Measurements from ENCODE around the gene OR51V1. TPM values are rescaled to one million over a fixed set of nuclear protein-coding genes. Genes with fewer than 3 reads are reported as not detected.
A peak's percentile ranks its signal among the peaks of the same experiment; 100 is the strongest.

Gene OR51V1
- total and polyA plus RNA-seq, 3 donors from 2014 or later, result not detected

DNA sequence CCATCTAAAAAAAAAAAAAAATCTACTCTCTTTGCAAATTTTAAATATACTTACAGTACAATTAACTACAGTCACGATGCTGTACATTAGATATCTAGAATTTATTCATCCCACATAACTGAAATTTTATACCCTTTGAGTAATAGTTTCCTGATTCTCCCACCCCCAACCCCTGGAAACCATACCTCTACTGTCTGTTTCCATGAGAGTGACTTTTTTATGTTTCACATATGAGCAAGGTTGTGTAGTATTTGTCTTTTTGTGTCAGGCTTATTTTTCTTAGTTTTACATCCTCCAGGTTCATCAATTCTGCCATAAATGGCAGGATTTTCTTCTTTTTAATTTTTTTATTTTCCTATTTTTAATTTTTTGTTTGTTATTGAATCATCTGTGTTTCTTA is 23.2 kb upstream of the OR51V1 start:
- Histone ChIP-seq H3K4me3 (no peak overlapping the region), H3K4me1 (no peaks in the 10 kb centered on the region), H3K9me3 (no peaks in the 10 kb centered on the region), H3K27me3 (no peaks in the 10 kb centered on the region), H3K27ac (no peak overlapping the region), H3K36me3 (ENCODE audit: low read depth, missing control alignments) (no peaks in the 10 kb centered on the region)
- WGBS, 2 donors, result 72 to 83% methylated on average over 1 of the region's 1 CpG
- no peak for TF ChIP-seq POLR2A (IDR thresholded peaks at IDR 0.05)
- no peak for TF ChIP-seq CTCF (IDR thresholded peaks at IDR 0.05)
- intact Hi-C loops (cut with DNase I; ENCODE audit: low total_unique reads), result no loop called here
- DNase-seq, result no peak

DNA sequence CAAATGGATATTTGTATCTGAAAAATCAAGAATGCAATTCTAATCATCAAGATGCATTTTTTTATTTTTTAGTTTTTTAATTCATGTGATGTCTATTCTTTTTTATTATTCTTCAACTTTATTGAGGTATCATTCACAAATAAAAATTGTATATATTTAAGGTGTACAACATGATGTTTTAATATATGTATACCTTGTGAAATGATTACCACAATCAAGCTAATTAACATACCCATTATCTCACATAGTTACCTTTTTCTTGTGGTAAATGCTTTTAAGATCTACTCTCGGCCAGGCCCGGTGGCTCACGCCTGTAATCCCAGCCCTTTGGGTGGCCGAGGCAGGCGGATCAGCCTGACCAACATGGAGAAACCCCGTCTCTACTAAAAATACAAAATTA is 22.7 kb upstream of the OR51V1 start:
- no peak for DNase-seq
- 94% methylated on average over 6 of the region's 6 CpGs for WGBS, 2 donors
- Histone ChIP-seq H3K27me3 (no peaks in the 10 kb centered on the region), H3K27ac (no peak overlapping the region), H3K4me1 (no peaks in the 10 kb centered on the region), H3K36me3 (ENCODE audit: low read depth, missing control alignments) (no peaks in the 10 kb centered on the region), H3K4me3 (no peak overlapping the region), H3K9me3 (no peaks in the 10 kb centered on the region)
- TF ChIP-seq CTCF (IDR thresholded peaks at IDR 0.05) (no peak), POLR2A (IDR thresholded peaks at IDR 0.05) (no peak)
- intact Hi-C loops (cut with DNase I; ENCODE audit: low total_unique reads), result no loop called here

GRCh38 chr11:5210376-5210885 is 9.9 kb upstream of the OR51V1 start:
- no peak overlapping the region for H3K27ac ChIP-seq
- intact Hi-C loops (cut with DNase I; ENCODE audit: low total_unique reads), result no loop called here
- no peaks in the 10 kb centered on the region for H3K36me3 ChIP-seq (ENCODE audit: low read depth, missing control alignments)
- H3K4me1 ChIP-seq, result no peaks in the 10 kb centered on the region
- no peaks in the 10 kb centered on the region for H3K27me3 ChIP-seq
- WGBS, 2 donors, result 55 to 58% methylated on average over 7 of the region's 7 CpGs
- H3K4me3 ChIP-seq, result no peak overlapping the region
- no peaks in the 10 kb centered on the region for H3K9me3 ChIP-seq
- no peak for DNase-seq
- TF ChIP-seq POLR2A (IDR thresholded peaks at IDR 0.05) (no peak), CTCF (IDR thresholded peaks at IDR 0.05) (no peak)

DNA sequence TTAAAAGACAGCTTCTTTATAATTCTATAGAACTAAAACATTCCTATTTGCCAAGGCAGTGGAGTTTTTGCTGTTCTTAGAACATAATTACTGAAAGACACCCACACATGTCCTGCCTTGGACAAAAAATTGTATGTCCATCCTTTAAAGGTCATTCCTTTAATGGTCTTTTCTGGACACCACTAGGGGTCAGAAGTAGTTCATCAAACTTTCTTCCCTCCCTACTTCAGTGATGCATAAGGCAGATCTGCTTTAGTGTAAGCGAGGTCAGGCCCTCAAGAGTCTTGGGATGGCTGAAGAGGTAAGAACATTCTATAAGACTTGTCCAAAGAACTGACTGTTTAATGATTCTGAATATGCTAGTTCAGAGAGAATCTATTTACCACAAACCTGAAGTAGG is 4.3 kb upstream of the OR51V1 start:
- H3K36me3 ChIP-seq (ENCODE audit: low read depth, missing control alignments), result no peaks in the 10 kb centered on the region
- DNase-seq, result no peak
- no peak overlapping the region for H3K4me3 ChIP-seq
- no peak overlapping the region for H3K27ac ChIP-seq
- no peaks in the 10 kb centered on the region for H3K4me1 ChIP-seq
- WGBS, 2 donors, result 38 to 39% methylated on average over 1 of the region's 1 CpG
- intact Hi-C loops (cut with DNase I; ENCODE audit: low total_unique reads), result no loop called here
- no peaks in the 10 kb centered on the region for H3K9me3 ChIP-seq
- H3K27me3 ChIP-seq, result no peaks in the 10 kb centered on the region
- TF ChIP-seq CTCF (IDR thresholded peaks at IDR 0.05), result peak in 1 of 3 experiments; percentile 27
- TF ChIP-seq POLR2A (IDR thresholded peaks at IDR 0.05), result no peak

DNA sequence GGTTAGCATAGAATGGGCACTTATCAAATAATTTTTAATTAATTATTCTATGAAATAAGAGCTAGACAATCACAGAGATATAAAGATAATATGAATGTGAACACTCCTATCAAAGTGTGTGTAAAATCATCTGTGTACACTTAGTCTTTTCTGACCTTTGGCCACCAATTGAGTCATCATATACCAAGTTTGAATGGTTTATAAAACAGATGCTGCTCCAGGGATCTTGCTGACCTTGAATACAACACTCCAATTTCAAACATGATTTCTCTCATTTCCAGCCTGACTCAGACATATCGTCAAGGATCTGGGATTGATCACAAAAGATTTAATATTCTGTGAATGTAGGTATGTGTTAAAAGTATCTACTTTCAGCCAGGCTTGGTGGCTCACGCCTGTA is 2.9 kb upstream of the OR51V1 start:
- 66 to 77% methylated on average over 2 of the region's 2 CpGs for WGBS, 2 donors
- intact Hi-C loops (cut with DNase I; ENCODE audit: low total_unique reads), result no loop called here

More for the DNA sequence above, 2.9 kb upstream of the OR51V1 start:
- Histone ChIP-seq H3K4me1 (no peaks in the 10 kb centered on the region), H3K9me3 (no peaks in the 10 kb centered on the region), H3K27ac (no peak overlapping the region), H3K27me3 (no peaks in the 10 kb centered on the region), H3K36me3 (ENCODE audit: low read depth, missing control alignments) (no peaks in the 10 kb centered on the region), H3K4me3 (no peak overlapping the region)
- TF ChIP-seq CTCF (IDR thresholded peaks at IDR 0.05), result no peak
- no peak for TF ChIP-seq POLR2A (IDR thresholded peaks at IDR 0.05)
- no peak for DNase-seq

All from testis (tissue), 3 donors.